Measurements from ENCODE around the gene KRTAP2-1. TPM values are rescaled to one million over a fixed set of nuclear protein-coding genes. Genes with fewer than 3 reads are reported as not detected.
"Not testable (repeated sequence)": the region's sequence is repeated elsewhere in the genome, so short reads cannot be mapped to it uniquely, and the experiment has no call there.

The KRTAP2-1 gene
- total RNA-seq, 1 donor from 2014 or later: not detected

DNA sequence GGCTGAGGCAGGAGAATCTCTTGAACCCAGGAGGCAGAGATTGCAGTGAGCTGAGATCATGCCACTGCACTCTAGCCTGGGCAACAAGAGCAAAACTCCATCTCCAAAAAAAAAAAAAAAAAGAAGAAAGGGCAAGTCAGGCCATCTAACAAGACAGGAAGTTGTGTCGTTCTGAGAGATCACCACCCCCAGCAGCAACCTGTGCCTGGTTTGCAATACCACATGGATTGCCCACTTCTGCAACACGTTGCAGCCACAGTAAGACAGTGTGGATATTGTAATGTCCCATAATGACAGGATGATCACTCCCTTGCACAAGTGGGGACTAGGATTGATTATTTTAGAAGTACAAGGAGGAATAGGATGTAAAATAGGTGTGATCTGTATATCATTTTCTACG is 21.9 kb upstream of the KRTAP2-1 start:
- Histone ChIP-seq H3K27me3 (ENCODE audit: control insufficient read depth in 3 of 3, insufficient read depth in 3 of 3, low read length in 3 of 3) (peaks cover 3 to 6% (median 3%) of the 10 kb centered on the region in 3 donors), H3K4me3 (ENCODE audit: low read length in 3 of 3) (no peak overlapping the region), H3K36me3 (ENCODE audit: control insufficient read depth in 3 of 3, insufficient read depth in 3 of 3, low read length in 3 of 3) (no peaks in the 10 kb centered on the region), H3K9ac (ENCODE audit: low read depth in 1 of 3, low read length in 3 of 3) (no peak overlapping the region), H3K27ac (ENCODE audit: low read depth, low read length) (no peak overlapping the region), H3K4me1 (ENCODE audit: control insufficient read depth in 3 of 3, insufficient read depth in 3 of 3, low read length in 3 of 3) (no peaks in the 10 kb centered on the region), H3K9me3 (ENCODE audit: control insufficient read depth in 3 of 3, low read length in 3 of 3) (no peaks in the 10 kb centered on the region)

DNA sequence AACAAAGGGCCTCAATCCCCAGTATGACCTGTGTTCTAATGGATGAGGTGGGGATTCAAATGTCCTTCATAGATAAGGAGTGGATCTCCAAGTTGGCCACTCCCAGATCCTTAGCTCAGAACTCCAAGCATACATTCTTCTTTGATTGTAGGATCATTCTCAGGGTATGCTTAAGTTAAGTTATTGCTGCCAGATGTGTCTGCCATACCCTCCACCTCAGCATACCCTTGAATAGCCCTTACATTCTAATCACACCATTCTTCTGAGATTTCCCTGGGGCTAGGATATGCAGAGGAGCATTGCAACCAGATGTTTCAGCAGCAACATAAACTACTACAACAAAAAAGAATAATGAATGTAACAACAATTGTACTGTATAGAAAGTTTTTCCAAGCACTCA is 20.2 kb upstream of the KRTAP2-1 start:
- Histone ChIP-seq H3K9me3 (ENCODE audit: control insufficient read depth in 3 of 3, low read length in 3 of 3) (no peaks in the 10 kb centered on the region), H3K4me3 (ENCODE audit: low read length in 3 of 3) (no peak overlapping the region), H3K4me1 (ENCODE audit: control insufficient read depth in 3 of 3, insufficient read depth in 3 of 3, low read length in 3 of 3) (no peaks in the 10 kb centered on the region), H3K36me3 (ENCODE audit: control insufficient read depth in 3 of 3, insufficient read depth in 3 of 3, low read length in 3 of 3) (no peaks in the 10 kb centered on the region), H3K27ac (ENCODE audit: low read depth, low read length) (no peak overlapping the region), H3K9ac (ENCODE audit: low read depth in 1 of 3, low read length in 3 of 3) (no peak overlapping the region), H3K27me3 (ENCODE audit: control insufficient read depth in 3 of 3, insufficient read depth in 3 of 3, low read length in 3 of 3) (peaks cover 6 to 9% (median 7%) of the 10 kb centered on the region in 3 donors)

DNA sequence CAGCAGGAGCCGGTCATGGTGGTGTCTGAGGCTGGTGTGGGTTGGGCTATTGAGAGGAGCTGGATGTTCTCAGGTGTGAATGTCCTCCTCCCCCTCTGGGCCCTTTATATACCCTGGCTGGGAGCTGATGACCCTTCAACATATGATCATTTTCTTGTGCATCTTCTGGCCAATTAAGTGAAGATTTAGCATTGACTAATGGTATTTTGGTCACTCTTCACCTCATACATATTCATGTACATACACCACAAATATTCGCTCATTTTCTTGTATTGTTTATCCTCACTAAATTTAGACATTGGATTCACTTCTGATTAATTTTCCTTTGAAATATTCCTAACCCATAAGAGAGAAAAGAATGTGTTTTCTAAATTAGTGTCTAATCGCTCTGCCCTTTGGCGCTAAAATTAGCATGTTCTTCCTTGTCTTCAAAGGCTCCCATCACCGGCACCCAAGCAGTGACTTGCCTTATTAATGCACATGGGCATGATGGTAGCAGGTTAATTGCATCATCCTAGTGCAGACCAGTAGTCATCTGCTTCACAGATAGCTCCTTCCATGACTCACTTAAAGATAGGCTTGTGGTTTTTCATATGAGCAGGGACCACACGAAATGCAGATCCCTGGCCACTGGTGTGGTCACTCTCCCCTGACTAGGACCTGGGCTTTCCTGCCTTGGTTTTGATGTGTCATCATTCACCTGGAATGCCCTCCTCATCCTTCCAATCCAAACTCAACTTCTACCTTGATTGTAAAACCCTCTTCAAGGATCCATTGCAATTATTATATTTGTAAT is 18.9 kb upstream of the KRTAP2-1 start, which contains the start of gene KRTAP2-4:
KRTAP2-4 (minus strand) TSS at position 51 of the 796 bp plus-strand sequence; CDS start at position 17, 34 bp downstream.
- Histone ChIP-seq H3K4me1 (ENCODE audit: control insufficient read depth in 3 of 3, insufficient read depth in 3 of 3, low read length in 3 of 3) (no peaks in the 10 kb centered on the region), H3K9ac (ENCODE audit: low read depth in 1 of 3, low read length in 3 of 3) (no peak within 1 kb of the TSS), H3K27me3 (ENCODE audit: control insufficient read depth in 3 of 3, insufficient read depth in 3 of 3, low read length in 3 of 3) (peaks cover 3 to 9% (median 7%) of the 10 kb centered on the region in 3 donors), H3K9me3 (ENCODE audit: control insufficient read depth in 3 of 3, low read length in 3 of 3) (no peaks in the 10 kb centered on the region), H3K4me3 (ENCODE audit: low read length in 3 of 3) (no peak within 1 kb of the TSS), H3K27ac (ENCODE audit: low read depth, low read length) (no peak within 1 kb of the TSS), H3K36me3 (ENCODE audit: control insufficient read depth in 3 of 3, insufficient read depth in 3 of 3, low read length in 3 of 3) (no peaks in the 10 kb centered on the region)

DNA sequence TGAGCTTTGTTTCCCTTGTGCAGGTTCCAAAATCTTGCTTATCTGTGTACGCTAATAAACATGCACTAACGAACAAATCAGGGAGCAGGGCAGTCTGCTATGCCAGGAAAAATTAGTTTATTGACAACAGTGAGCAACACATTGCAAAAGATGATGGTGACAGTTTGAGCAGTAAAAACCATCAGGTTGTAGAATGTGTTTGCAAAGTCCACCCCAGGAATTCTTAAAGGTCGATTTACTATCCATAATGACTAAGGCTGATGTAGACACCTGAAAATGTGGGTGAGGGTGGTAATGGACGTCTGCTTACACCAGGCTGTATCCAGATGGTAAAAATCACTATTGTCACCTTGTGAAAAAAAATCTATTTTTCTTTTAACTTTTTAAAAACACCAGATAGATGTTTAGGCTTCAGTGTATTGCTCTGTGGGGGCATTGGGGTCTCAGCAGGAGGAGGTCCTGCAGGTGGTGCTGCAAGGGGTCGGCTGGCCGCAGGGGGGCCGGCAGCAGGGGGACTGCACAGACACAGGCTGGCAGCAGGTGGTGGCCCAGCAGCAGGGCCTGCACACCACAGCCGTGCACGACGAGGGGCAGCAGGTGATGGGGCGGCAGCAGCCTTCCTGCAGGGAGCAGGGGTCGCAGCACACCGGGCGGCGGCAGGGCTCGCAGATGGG is 18.0 kb upstream of the KRTAP2-1 start:
- not testable (repeated sequence) for H3K9me3 ChIP-seq (ENCODE audit: control insufficient read depth in 3 of 3, low read length in 3 of 3); H3K9ac ChIP-seq (ENCODE audit: low read depth in 1 of 3, low read length in 3 of 3); H3K27ac ChIP-seq (ENCODE audit: low read depth, low read length); H3K4me1 ChIP-seq (ENCODE audit: control insufficient read depth in 3 of 3, insufficient read depth in 3 of 3, low read length in 3 of 3); H3K4me3 ChIP-seq (ENCODE audit: low read length in 3 of 3); H3K36me3 ChIP-seq (ENCODE audit: control insufficient read depth in 3 of 3, insufficient read depth in 3 of 3, low read length in 3 of 3)
- peaks cover 5 to 12% (median 9%) of the 10 kb centered on the region in 3 donors for H3K27me3 ChIP-seq (ENCODE audit: control insufficient read depth in 3 of 3, insufficient read depth in 3 of 3, low read length in 3 of 3)

DNA sequence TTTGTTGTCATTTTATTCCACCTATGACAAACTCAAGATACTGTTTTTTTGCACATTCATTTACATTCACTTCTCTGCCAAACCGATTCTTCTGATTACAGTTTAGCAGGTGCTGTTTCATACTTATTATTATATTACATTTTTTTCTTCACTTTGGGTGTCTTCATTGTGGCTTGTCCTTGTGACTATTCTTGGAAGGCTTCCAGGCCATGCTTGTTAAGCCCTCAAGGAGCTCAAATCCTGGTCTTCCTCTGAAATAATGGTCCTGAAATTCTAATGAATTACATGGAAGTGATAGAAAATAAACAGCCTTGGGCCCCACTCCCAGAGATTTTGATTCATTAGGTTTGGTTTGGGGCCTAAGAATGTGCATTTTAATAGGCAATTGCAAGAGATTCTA is 17.2 kb upstream of the KRTAP2-1 start:
- Histone ChIP-seq H3K4me1 (ENCODE audit: control insufficient read depth in 3 of 3, insufficient read depth in 3 of 3, low read length in 3 of 3) (no peaks in the 10 kb centered on the region), H3K4me3 (ENCODE audit: low read length in 3 of 3) (no peak overlapping the region), H3K9me3 (ENCODE audit: control insufficient read depth in 3 of 3, low read length in 3 of 3) (no peaks in the 10 kb centered on the region), H3K27me3 (ENCODE audit: control insufficient read depth in 3 of 3, insufficient read depth in 3 of 3, low read length in 3 of 3) (peaks cover 10 to 18% (median 11%) of the 10 kb centered on the region in 3 donors), H3K9ac (ENCODE audit: low read depth in 1 of 3, low read length in 3 of 3) (no peak overlapping the region), H3K27ac (ENCODE audit: low read depth, low read length) (no peak overlapping the region), H3K36me3 (ENCODE audit: control insufficient read depth in 3 of 3, insufficient read depth in 3 of 3, low read length in 3 of 3) (no peaks in the 10 kb centered on the region)

DNA sequence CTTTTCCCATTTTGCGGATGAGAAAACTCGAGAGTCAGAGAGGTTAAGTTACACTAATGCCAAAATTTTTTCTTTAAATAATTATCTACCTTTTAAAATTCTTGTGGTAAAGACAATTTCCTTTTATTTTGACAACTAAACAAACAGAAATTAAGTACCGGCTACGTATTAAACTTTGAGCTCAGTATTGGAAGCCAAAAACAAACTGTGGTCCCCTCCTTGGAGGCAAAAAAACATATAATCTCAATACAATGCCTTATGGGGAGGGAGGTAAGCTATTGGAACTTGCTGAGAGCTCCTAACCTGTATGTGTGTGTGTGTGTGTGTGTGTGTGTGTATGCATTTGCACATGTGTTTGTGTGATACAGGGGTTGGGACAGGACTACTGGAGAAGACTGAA is 16.3 kb upstream of the KRTAP2-1 start:
- Histone ChIP-seq H3K9ac (ENCODE audit: low read depth in 1 of 3, low read length in 3 of 3) (no peak overlapping the region), H3K27ac (ENCODE audit: low read depth, low read length) (no peak overlapping the region), H3K4me1 (ENCODE audit: control insufficient read depth in 3 of 3, insufficient read depth in 3 of 3, low read length in 3 of 3) (no peaks in the 10 kb centered on the region), H3K36me3 (ENCODE audit: control insufficient read depth in 3 of 3, insufficient read depth in 3 of 3, low read length in 3 of 3) (no peaks in the 10 kb centered on the region), H3K27me3 (ENCODE audit: control insufficient read depth in 3 of 3, insufficient read depth in 3 of 3, low read length in 3 of 3) (peaks cover 11 to 22% (median 15%) of the 10 kb centered on the region in 3 donors), H3K9me3 (ENCODE audit: control insufficient read depth in 3 of 3, low read length in 3 of 3) (no peaks in the 10 kb centered on the region), H3K4me3 (ENCODE audit: low read length in 3 of 3) (no peak overlapping the region)

DNA sequence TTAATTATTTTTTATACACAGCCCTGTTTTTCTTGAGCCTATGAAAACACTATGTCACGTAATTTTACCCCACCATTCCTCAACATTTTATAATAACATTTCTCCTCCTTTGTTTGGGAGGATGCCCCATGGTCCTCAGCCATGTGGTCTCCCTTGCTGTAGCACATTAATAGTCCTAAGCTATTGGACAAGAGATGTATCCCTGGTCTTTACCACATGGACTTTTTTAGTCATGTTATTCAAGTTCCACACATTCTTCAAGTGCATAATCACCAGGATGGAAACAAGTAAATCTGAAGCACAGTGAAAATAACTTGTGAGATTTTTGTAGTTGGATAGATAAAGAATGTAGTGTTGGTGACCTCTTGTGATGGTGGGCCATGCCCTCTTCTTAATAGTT is 14.8 kb upstream of the KRTAP2-1 start:
- Histone ChIP-seq H3K36me3 (ENCODE audit: control insufficient read depth in 3 of 3, insufficient read depth in 3 of 3, low read length in 3 of 3) (no peaks in the 10 kb centered on the region), H3K4me3 (ENCODE audit: low read length in 3 of 3) (no peak overlapping the region), H3K9me3 (ENCODE audit: control insufficient read depth in 3 of 3, low read length in 3 of 3) (no peaks in the 10 kb centered on the region), H3K27ac (ENCODE audit: low read depth, low read length) (no peak overlapping the region), H3K27me3 (ENCODE audit: control insufficient read depth in 3 of 3, insufficient read depth in 3 of 3, low read length in 3 of 3) (peaks cover 11 to 22% (median 16%) of the 10 kb centered on the region in 3 donors), H3K9ac (ENCODE audit: low read depth in 1 of 3, low read length in 3 of 3) (no peak overlapping the region), H3K4me1 (ENCODE audit: control insufficient read depth in 3 of 3, insufficient read depth in 3 of 3, low read length in 3 of 3) (no peaks in the 10 kb centered on the region)

DNA sequence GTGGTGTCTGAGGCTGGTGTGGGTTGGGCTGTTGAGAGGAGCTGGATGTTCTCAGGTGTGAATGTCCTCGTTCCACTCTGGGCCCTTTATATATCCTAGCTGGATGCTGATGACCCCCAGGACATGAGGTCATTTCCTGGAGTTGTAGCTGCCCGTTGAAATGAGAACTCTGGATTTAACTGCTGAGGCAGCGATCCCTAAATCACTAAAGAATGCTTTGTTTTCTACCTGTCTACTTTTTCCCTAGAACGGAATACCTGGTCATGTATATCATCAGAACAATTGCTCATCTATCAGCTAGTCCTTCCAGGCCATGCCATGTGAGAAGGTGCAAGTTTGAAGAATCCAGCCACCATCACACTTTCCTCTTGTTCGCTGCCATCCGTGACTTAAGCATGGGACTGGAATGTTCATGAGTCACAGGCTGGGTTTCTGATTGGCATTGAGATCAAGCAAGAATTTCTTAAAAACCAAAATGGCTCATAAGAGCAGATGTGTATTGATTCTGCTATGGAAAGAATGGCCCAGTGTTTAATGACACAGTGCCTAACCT is 13.0 kb upstream of the KRTAP2-1 start, which contains the start of gene KRTAP2-3:
KRTAP2-3 (minus strand) TSS at position 63 of the 553 bp plus-strand sequence. CDS start 64 bp downstream, outside the sequence.
- no peak within 1 kb of the TSS for H3K9ac ChIP-seq (ENCODE audit: low read depth in 1 of 3, low read length in 3 of 3)
- no peak within 1 kb of the TSS for H3K27ac ChIP-seq (ENCODE audit: low read depth, low read length)

DNA sequence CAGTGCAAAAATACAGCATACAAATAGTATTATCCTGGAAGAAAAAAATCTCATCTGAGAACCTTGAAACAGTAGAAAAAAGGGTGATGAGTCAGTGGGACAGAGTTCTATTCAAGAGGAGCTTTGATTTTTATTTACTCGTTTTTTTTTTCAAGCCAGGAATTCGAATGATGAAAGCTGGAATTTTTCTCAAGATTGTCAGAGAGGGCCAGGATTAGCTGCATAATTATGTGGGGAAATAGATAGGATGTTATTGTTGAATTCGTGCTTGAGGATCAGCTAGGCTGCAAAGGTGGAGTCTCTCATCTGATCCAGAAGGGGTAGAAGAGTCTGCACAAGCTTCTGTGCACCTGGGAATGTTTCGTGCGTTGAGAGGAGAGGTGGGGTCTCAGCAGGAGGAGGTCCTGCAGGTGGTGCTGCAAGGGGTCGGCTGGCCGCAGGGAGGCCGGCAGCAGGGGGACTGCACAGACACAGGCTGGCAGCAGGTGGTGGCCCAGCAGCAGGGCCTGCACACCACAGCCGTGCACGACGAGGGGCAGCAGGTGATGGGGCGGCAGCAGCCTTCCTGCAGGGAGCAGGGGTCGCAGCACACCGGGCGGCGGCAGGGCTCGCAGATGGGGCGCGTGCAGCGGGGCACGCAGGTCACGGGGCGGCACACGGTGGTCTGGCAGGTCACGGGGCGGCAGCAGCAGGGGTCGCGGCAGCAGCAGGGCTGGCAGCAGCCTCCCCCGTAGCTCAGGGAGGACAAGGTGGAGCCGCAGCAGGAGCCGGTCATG is 12.3 kb upstream of the KRTAP2-1 start:
- H3K9me3 ChIP-seq (ENCODE audit: control insufficient read depth in 3 of 3, low read length in 3 of 3); H3K4me3 ChIP-seq (ENCODE audit: low read length in 3 of 3); H3K27ac ChIP-seq (ENCODE audit: low read depth, low read length); H3K9ac ChIP-seq (ENCODE audit: low read depth in 1 of 3, low read length in 3 of 3); H3K36me3 ChIP-seq (ENCODE audit: control insufficient read depth in 3 of 3, insufficient read depth in 3 of 3, low read length in 3 of 3); H3K4me1 ChIP-seq (ENCODE audit: control insufficient read depth in 3 of 3, insufficient read depth in 3 of 3, low read length in 3 of 3): not testable (repeated sequence)
- H3K27me3 ChIP-seq (ENCODE audit: control insufficient read depth in 3 of 3, insufficient read depth in 3 of 3, low read length in 3 of 3): peaks cover 11 to 19% (median 12%) of the 10 kb centered on the region in 3 donors

More for the DNA sequence above, 13.0 kb upstream of the KRTAP2-1 start, which contains the start of gene KRTAP2-3:
- H3K27me3 ChIP-seq (ENCODE audit: control insufficient read depth in 3 of 3, insufficient read depth in 3 of 3, low read length in 3 of 3): peaks cover 11 to 22% (median 13%) of the 10 kb centered on the region in 3 donors
- no peaks in the 10 kb centered on the region for H3K4me1 ChIP-seq (ENCODE audit: control insufficient read depth in 3 of 3, insufficient read depth in 3 of 3, low read length in 3 of 3)
- H3K9me3 ChIP-seq (ENCODE audit: control insufficient read depth in 3 of 3, low read length in 3 of 3): no peaks in the 10 kb centered on the region
- H3K4me3 ChIP-seq (ENCODE audit: low read length in 3 of 3): no peak within 1 kb of the TSS
- no peaks in the 10 kb centered on the region for H3K36me3 ChIP-seq (ENCODE audit: control insufficient read depth in 3 of 3, insufficient read depth in 3 of 3, low read length in 3 of 3)

All from skeletal muscle tissue (tissue), 4 donors.